Stimulated activated memory B cell treated with anti-CD40 and anti-IgM and Interleukin-4, amounts not matched to agents 10 μg/mL and 1 μg/mL and 100 μg/mL, for 72 hours (primary cell): ENCODE data around the gene ADGRL1.
"Not testable (repeated sequence)": the region's sequence is repeated elsewhere in the genome, so short reads cannot be mapped to it uniquely, and the experiment has no call there.

Experiments
- ATAC-seq: fragments of 150-1000 bp; cut with Tn5 transposase; 2 replicates; pipeline ENCODE4 v1.10.0; 2021
- H3K27ac Mint-ChIP-seq: one replicate; pipeline ENCODE4 v1.8.0; 2022; ENCODE audit warnings: mild to moderate bottlenecking, mixed read lengths
- H3K27me3 Mint-ChIP-seq: one replicate; pipeline ENCODE4 v1.8.0; 2022; ENCODE audit warnings: mixed read lengths
- H3K36me3 Mint-ChIP-seq: one replicate; pipeline ENCODE4 v1.8.0; 2022; ENCODE audit warnings: mixed read lengths
- H3K4me1 Mint-ChIP-seq: one replicate; pipeline ENCODE4 v1.8.0; 2022; ENCODE audit warnings: mixed read lengths
- H3K4me3 Mint-ChIP-seq: one replicate; pipeline ENCODE4 v1.8.0; 2022; ENCODE audit warnings: mild to moderate bottlenecking, moderate library complexity, mixed read lengths
- H3K9me3 Mint-ChIP-seq: one replicate; pipeline ENCODE4 v1.8.0; 2022; ENCODE audit warnings: mixed read lengths

Gene ADGRL1

GRCh38 chr19:14206308-14206707 is 339 bp upstream of the ADGRL1 start:
- not testable (repeated sequence) for H3K4me3 Mint-ChIP-seq

GRCh38 chr19:14204676-14205451 is 1.1 kb downstream of the ADGRL1 start:
- H3K9me3 Mint-ChIP-seq, H3K36me3 Mint-ChIP-seq, ATAC-seq: not testable (repeated sequence)
- Mint-ChIP-seq H3K4me1 (peaks cover 46% of the 10 kb centered on the region), H3K4me3 (peak overlapping the region; percentile 61), H3K27me3 (peaks cover 78% of the 10 kb centered on the region), H3K27ac (peak overlapping the region; percentile 7)

More at GRCh38 chr19:14206308-14206707, 339 bp upstream of the ADGRL1 start:
- H3K36me3 Mint-ChIP-seq, H3K9me3 Mint-ChIP-seq, ATAC-seq: not testable (repeated sequence)
- Mint-ChIP-seq H3K4me1 (peaks cover 43% of the 10 kb centered on the region), H3K27me3 (peaks cover 83% of the 10 kb centered on the region), H3K27ac (peak overlapping the region; percentile 83)

- peaks cover 41% of the 10 kb centered on the region for H3K4me1 Mint-ChIP-seq
- peaks cover 74% of the 10 kb centered on the region for H3K27me3 Mint-ChIP-seq
- not testable (repeated sequence) for ATAC-seq
Measured at GRCh38 chr19:14204219-14204618, 1.8 kb downstream of the ADGRL1 start.

GRCh38 chr19:14203788-14204187 is 2.2 kb downstream of the ADGRL1 start:
- peaks cover 74% of the 10 kb centered on the region for H3K27me3 Mint-ChIP-seq
- ATAC-seq, H3K4me3 Mint-ChIP-seq, H3K27ac Mint-ChIP-seq, H3K36me3 Mint-ChIP-seq, H3K9me3 Mint-ChIP-seq: not testable (repeated sequence)
- H3K4me1 Mint-ChIP-seq, result peaks cover 41% of the 10 kb centered on the region

More at GRCh38 chr19:14204219-14204618, 1.8 kb downstream of the ADGRL1 start:
- H3K9me3 Mint-ChIP-seq, H3K36me3 Mint-ChIP-seq: not testable (repeated sequence)
- Mint-ChIP-seq H3K27ac (peak overlapping the region; percentile 7), H3K4me3 (peak overlapping the region; percentile 61)

GRCh38 chr19:14203177-14203576 is 2.8 kb downstream of the ADGRL1 start:
- H3K9me3 Mint-ChIP-seq, result no peaks in the 10 kb centered on the region
- H3K4me1 Mint-ChIP-seq, result peaks cover 38% of the 10 kb centered on the region
- H3K36me3 Mint-ChIP-seq, result no peaks in the 10 kb centered on the region
- H3K4me3 Mint-ChIP-seq, result no peak overlapping the region
- H3K27me3 Mint-ChIP-seq, result peaks cover 71% of the 10 kb centered on the region
- no peak for ATAC-seq
- no peak overlapping the region for H3K27ac Mint-ChIP-seq

- not testable (repeated sequence) for H3K4me3 Mint-ChIP-seq, H3K27ac Mint-ChIP-seq, H3K9me3 Mint-ChIP-seq, H3K36me3 Mint-ChIP-seq, ATAC-seq
- Mint-ChIP-seq H3K4me1 (peaks cover 23% of the 10 kb centered on the region), H3K27me3 (peaks cover 70% of the 10 kb centered on the region)
Measured at GRCh38 chr19:14201481-14201880, 4.5 kb downstream of the ADGRL1 start.

GRCh38 chr19:14200147-14200841 is 5.7 kb downstream of the ADGRL1 start:
- not testable (repeated sequence) for H3K9me3 Mint-ChIP-seq, H3K36me3 Mint-ChIP-seq, H3K27ac Mint-ChIP-seq, H3K4me3 Mint-ChIP-seq
- Mint-ChIP-seq H3K27me3 (peaks cover 80% of the 10 kb centered on the region), H3K4me1 (peaks cover 30% of the 10 kb centered on the region)
- peak; percentile 69 for ATAC-seq

- Mint-ChIP-seq H3K27ac (no peak overlapping the region), H3K9me3 (no peaks in the 10 kb centered on the region), H3K36me3 (no peaks in the 10 kb centered on the region), H3K27me3 (peaks cover 64% of the 10 kb centered on the region), H3K4me3 (no peak overlapping the region), H3K4me1 (peaks cover 20% of the 10 kb centered on the region)
- ATAC-seq, result no peak
Measured at GRCh38 chr19:14198384-14199376, 7.3 kb downstream of the ADGRL1 start.

- H3K27ac Mint-ChIP-seq, result no peak overlapping the region
- ATAC-seq, result no peak
Measured at GRCh38 chr19:14197882-14198281, 8.1 kb downstream of the ADGRL1 start.

GRCh38 chr19:14197288-14197687 is 8.7 kb downstream of the ADGRL1 start:
- peaks cover 14% of the 10 kb centered on the region for H3K4me1 Mint-ChIP-seq
- H3K36me3 Mint-ChIP-seq, ATAC-seq, H3K4me3 Mint-ChIP-seq, H3K27ac Mint-ChIP-seq, H3K9me3 Mint-ChIP-seq: not testable (repeated sequence)
- peaks cover 50% of the 10 kb centered on the region for H3K27me3 Mint-ChIP-seq

More at GRCh38 chr19:14197882-14198281, 8.1 kb downstream of the ADGRL1 start:
- Mint-ChIP-seq H3K9me3 (no peaks in the 10 kb centered on the region), H3K36me3 (no peaks in the 10 kb centered on the region), H3K27me3 (peaks cover 56% of the 10 kb centered on the region), H3K4me1 (peaks cover 16% of the 10 kb centered on the region), H3K4me3 (no peak overlapping the region)

- peak overlapping the region; percentile 59 for H3K4me3 Mint-ChIP-seq
- H3K36me3 Mint-ChIP-seq, H3K9me3 Mint-ChIP-seq: not testable (repeated sequence)
- peaks cover 14% of the 10 kb centered on the region for H3K4me1 Mint-ChIP-seq
- peak overlapping the region; percentile 13 for H3K27ac Mint-ChIP-seq
- ATAC-seq, result peak; percentile 72
- peaks cover 48% of the 10 kb centered on the region for H3K27me3 Mint-ChIP-seq
Measured at GRCh38 chr19:14196105-14196504, 9.9 kb downstream of the ADGRL1 start.

- ATAC-seq, H3K27ac Mint-ChIP-seq: not testable (repeated sequence)
- peaks cover 48% of the 10 kb centered on the region for H3K27me3 Mint-ChIP-seq
Measured at GRCh38 chr19:14195216-14195615, 10.8 kb downstream of the ADGRL1 start.

GRCh38 chr19:14189415-14189814 is 16.6 kb downstream of the ADGRL1 start:
- Mint-ChIP-seq H3K27ac (no peak overlapping the region), H3K27me3 (peaks cover 70% of the 10 kb centered on the region), H3K9me3 (no peaks in the 10 kb centered on the region), H3K36me3 (no peaks in the 10 kb centered on the region), H3K4me1 (peaks cover 8% of the 10 kb centered on the region), H3K4me3 (no peak overlapping the region)
- no peak for ATAC-seq

More at GRCh38 chr19:14195216-14195615, 10.8 kb downstream of the ADGRL1 start:
- H3K9me3 Mint-ChIP-seq, H3K36me3 Mint-ChIP-seq, H3K4me3 Mint-ChIP-seq: not testable (repeated sequence)
- H3K4me1 Mint-ChIP-seq, result peaks cover 11% of the 10 kb centered on the region

GRCh38 chr19:14188086-14188485 is 17.9 kb downstream of the ADGRL1 start:
- H3K4me3 Mint-ChIP-seq, ATAC-seq, H3K4me1 Mint-ChIP-seq, H3K9me3 Mint-ChIP-seq, H3K36me3 Mint-ChIP-seq, H3K27ac Mint-ChIP-seq: not testable (repeated sequence)
- H3K27me3 Mint-ChIP-seq, result peaks cover 74% of the 10 kb centered on the region

- no peak overlapping the region for H3K27ac Mint-ChIP-seq
- peaks cover 79% of the 10 kb centered on the region for H3K27me3 Mint-ChIP-seq
- H3K4me3 Mint-ChIP-seq, result no peak overlapping the region
- peaks cover 8% of the 10 kb centered on the region for H3K4me1 Mint-ChIP-seq
- H3K9me3 Mint-ChIP-seq, result no peaks in the 10 kb centered on the region
- ATAC-seq, result no peak
- no peaks in the 10 kb centered on the region for H3K36me3 Mint-ChIP-seq
Measured at GRCh38 chr19:14187561-14187960, 18.4 kb downstream of the ADGRL1 start.
